Endodermal cell (in vitro differentiated cells): ENCODE data around the gene CEP164. TPM values are rescaled to one million over a fixed set of nuclear protein-coding genes. Genes with fewer than 3 reads are reported as not detected.
A peak's percentile ranks its signal among the peaks of the same experiment; 100 is the strongest.

ENCODE experiments used
- DNase-seq: peaks from one replicate; pipeline ENCODE4 v3.0.0-alpha.2; 2017
- H3K27ac ChIP-seq: 2 replicates; pipeline ENCODE4 v1.5.1; 2013; ENCODE audit warnings: mild to moderate bottlenecking, low read depth, low read length, moderate library complexity
- H3K27me3 ChIP-seq: 2 replicates; pipeline ENCODE4 v1.6.1; 2013; ENCODE audit warnings: mild to moderate bottlenecking, low read length, moderate library complexity; ENCODE audit not compliant: insufficient read depth, control insufficient read depth, poor library complexity, severe bottlenecking
- H3K36me3 ChIP-seq: 2 replicates; pipeline ENCODE4 v1.7.0; 2013; ENCODE audit warnings: mild to moderate bottlenecking, low read length, moderate library complexity; ENCODE audit not compliant: control insufficient read depth, insufficient read depth
- H3K4me1 ChIP-seq: one replicate; pipeline ENCODE4 v1.7.0; 2013; ENCODE audit warnings: low read length; ENCODE audit not compliant: control insufficient read depth, insufficient read depth
- H3K4me3 ChIP-seq: 2 replicates; pipeline ENCODE4 v1.5.1; 2013; ENCODE audit warnings: mild to moderate bottlenecking, low read length, moderate library complexity
- H3K9ac ChIP-seq: 2 replicates; pipeline ENCODE4 v1.6.1; 2013; ENCODE audit warnings: mild to moderate bottlenecking, low read length, moderate library complexity; ENCODE audit not compliant: poor library complexity, severe bottlenecking; ENCODE audit errors: extremely low read depth
- H3K9me3 ChIP-seq: 2 replicates; pipeline ENCODE4 v1.6.1; 2013; ENCODE audit warnings: mild to moderate bottlenecking, low read length, moderate library complexity; ENCODE audit not compliant: control insufficient read depth
- H3K27ac Mint-ChIP-seq: 2 replicates; pipeline ENCODE4 v1.8.0; 2020; ENCODE audit warnings: mixed read lengths
- H3K27me3 Mint-ChIP-seq: 2 replicates; pipeline ENCODE4 v1.8.0; 2021; ENCODE audit warnings: mild to moderate bottlenecking, mixed read lengths; ENCODE audit not compliant: insufficient read depth
- H3K36me3 Mint-ChIP-seq: 2 replicates; pipeline ENCODE4 v1.8.0; 2020; ENCODE audit warnings: low read depth, mixed read lengths
- H3K4me1 Mint-ChIP-seq: 2 replicates; pipeline ENCODE4 v1.8.0; 2020; ENCODE audit warnings: mixed read lengths
- H3K4me3 Mint-ChIP-seq: 2 replicates; pipeline ENCODE4 v1.8.0; 2020; ENCODE audit warnings: mild to moderate bottlenecking, moderate library complexity, mixed read lengths
- H3K9me3 Mint-ChIP-seq: 2 replicates; pipeline ENCODE4 v1.8.0; 2020; ENCODE audit warnings: mild to moderate bottlenecking, mixed read lengths
- CTCF ChIP-seq: fragments of 200-600 bp; sonication (generic); conservative IDR thresholded peaks from 2 replicates; pipeline ENCODE4 v1.5.0; 2021; ENCODE audit warnings: antibody characterized with exemption, mild to moderate bottlenecking
- WGBS, 2 experiments: methylation state at CpG; one replicate each; pipeline versions ENCODE4 v1.1.5 to v1.1.7; 2013; ENCODE audit warnings: missing lambda C conversion rate in 2 of 2, mixed read lengths in 1 of 2; ENCODE audit not compliant: insufficient coverage in 1 of 2, insufficient read length in 1 of 2; 5-methylcytosine and 5-hydroxymethylcytosine counted together
- total RNA-seq, 2 donors: library from RNA; stranded (reverse); fragmentation: NEBNext Ultra II Directional in 1 of 2; extraction: Animal tissue kit (Norgen Biotek cat#: 25700) in 1 of 2; gene quantifications; 2 replicates in 1 of 2; 3 replicates in 1 of 2; pipeline ENCODE4 v1.2.1, GENCODE V29; 2021

The CEP164 gene
- total RNA-seq, 2 donors from 2014 or later: 32.7 to 33.6 TPM

- Mint-ChIP-seq H3K4me3 (peak overlapping the region; percentile 13), H3K4me1 (peaks cover 36% of the 10 kb centered on the region), H3K27me3 (peaks cover 1% of the 10 kb centered on the region), H3K9me3 (no peaks in the 10 kb centered on the region), H3K27ac (peak overlapping the region; percentile 37), H3K36me3 (peaks cover 5% of the 10 kb centered on the region)
- no peaks in the 10 kb centered on the region for H3K27me3 ChIP-seq
- no peaks in the 10 kb centered on the region for H3K36me3 ChIP-seq
- peak; percentile 56 for DNase-seq
- no peak for TF ChIP-seq CTCF
- no peak overlapping the region for H3K4me3 ChIP-seq
- 55 to 57% methylated on average over 5 to 12 of the region's 12 CpGs for WGBS, 2 experiments
- H3K9me3 ChIP-seq: no peaks in the 10 kb centered on the region
- H3K9ac ChIP-seq: no peak overlapping the region
- peak overlapping the region; percentile 78 for H3K27ac ChIP-seq
- peaks cover 29% of the 10 kb centered on the region for H3K4me1 ChIP-seq
Measured at GRCh38 chr11:117299351-117300282, 28.0 kb upstream of the CEP164 start.

DNA sequence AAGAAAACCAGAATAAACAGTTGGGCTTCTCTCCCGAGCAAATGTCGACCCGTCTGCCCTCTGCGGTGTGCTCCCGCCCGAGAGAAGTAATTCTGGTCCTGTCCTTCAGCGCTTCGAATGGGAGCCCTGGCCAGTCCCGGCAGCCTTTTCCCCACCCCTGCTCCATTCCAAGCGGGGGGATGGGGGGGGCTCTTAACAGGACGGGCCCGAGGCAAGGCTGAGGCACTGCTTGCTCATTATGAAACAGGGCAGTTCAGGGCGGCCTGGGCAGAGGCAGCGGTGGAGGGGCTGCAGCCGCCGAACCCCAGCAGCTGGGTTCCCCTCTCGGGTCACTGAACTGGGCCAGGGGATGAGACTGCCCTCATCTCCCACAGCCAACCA lies 27.4 kb upstream of the CEP164 start:
- peaks cover 2% of the 10 kb centered on the region for H3K36me3 Mint-ChIP-seq
- H3K4me1 Mint-ChIP-seq: peaks cover 42% of the 10 kb centered on the region

DNA sequence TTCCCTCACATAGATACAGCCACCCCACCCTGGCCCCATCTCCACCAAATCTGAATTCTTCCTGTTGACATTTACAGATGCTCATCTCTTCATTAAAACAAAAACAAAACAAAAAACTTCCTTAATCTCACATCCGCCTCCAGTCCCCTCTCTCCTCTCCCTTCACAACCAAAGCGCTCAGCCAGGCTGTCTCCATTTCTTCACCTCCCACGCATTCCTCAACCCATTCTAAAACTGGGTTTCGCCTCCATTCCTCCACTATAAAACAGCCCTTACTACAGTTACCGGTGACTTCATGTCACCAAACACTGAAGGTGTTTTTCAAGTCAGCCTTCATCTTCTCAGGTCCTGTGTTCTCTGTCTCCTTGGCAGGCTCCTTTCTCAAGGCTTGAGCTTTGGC lies 26.9 kb upstream of the CEP164 start:
- Mint-ChIP-seq H3K4me3 (no peak overlapping the region), H3K9me3 (no peaks in the 10 kb centered on the region), H3K4me1 (peaks cover 42% of the 10 kb centered on the region), H3K27me3 (peaks cover 1% of the 10 kb centered on the region), H3K27ac (no peak overlapping the region), H3K36me3 (peaks cover 2% of the 10 kb centered on the region)
- Histone ChIP-seq H3K36me3 (no peaks in the 10 kb centered on the region), H3K9ac (no peak overlapping the region), H3K9me3 (no peaks in the 10 kb centered on the region), H3K27me3 (no peaks in the 10 kb centered on the region), H3K27ac (no peak overlapping the region), H3K4me3 (no peak overlapping the region), H3K4me1 (peaks cover 31% of the 10 kb centered on the region)
- no peak for DNase-seq
- WGBS, 2 experiments: 88 to 94% methylated on average over 5 of the region's 5 CpGs
- no peak for TF ChIP-seq CTCF

More for the DNA sequence above, 27.4 kb upstream of the CEP164 start:
- Mint-ChIP-seq H3K4me3 (peak overlapping the region; percentile 13), H3K9me3 (no peaks in the 10 kb centered on the region), H3K27me3 (peaks cover 1% of the 10 kb centered on the region), H3K27ac (peak overlapping the region; percentile 37)
- no peaks in the 10 kb centered on the region for H3K9me3 ChIP-seq
- no peak overlapping the region for H3K4me3 ChIP-seq
- 62 to 70% methylated on average over 7 to 17 of the region's 17 CpGs for WGBS, 2 experiments
- no peaks in the 10 kb centered on the region for H3K27me3 ChIP-seq
- no peak for TF ChIP-seq CTCF
- H3K9ac ChIP-seq: no peak overlapping the region
- H3K36me3 ChIP-seq: no peaks in the 10 kb centered on the region
- H3K4me1 ChIP-seq: peaks cover 33% of the 10 kb centered on the region
- DNase-seq: peak; percentile 77
- H3K27ac ChIP-seq: peak overlapping the region; percentile 78
